ENCODE data around the gene ZNF432. TPM values are rescaled to one million over a fixed set of nuclear protein-coding genes. Genes with fewer than 3 reads are reported as not detected.
"Not testable (repeated sequence)": the region's sequence is repeated elsewhere in the genome, so short reads cannot be mapped to it uniquely, and the experiment has no call there.

The ZNF432 gene
- total and polyA plus RNA-seq, 2 experiments from 2014 or later = 11.9 to 16.0 TPM

DNA sequence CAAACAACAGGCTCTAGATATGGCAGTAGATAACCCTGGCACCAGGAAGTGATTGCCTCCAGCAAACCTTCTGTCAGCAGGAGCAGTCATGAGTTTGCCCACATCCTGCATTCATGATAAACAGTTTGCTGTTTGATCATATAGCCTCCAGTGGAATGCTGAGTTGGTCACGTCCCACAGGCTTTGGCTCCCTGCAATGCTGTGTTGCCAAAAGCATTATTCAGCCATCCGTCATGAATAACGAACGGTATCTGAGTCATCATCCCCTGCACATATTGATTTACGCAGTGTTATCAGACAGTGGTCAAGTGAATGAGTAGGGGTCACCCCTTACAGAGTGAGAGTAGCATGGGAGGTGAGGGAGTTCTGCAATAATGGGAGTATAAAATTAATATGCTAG is 21.9 kb upstream of the ZNF432 start:
- TF ChIP-seq, protein P1, sequence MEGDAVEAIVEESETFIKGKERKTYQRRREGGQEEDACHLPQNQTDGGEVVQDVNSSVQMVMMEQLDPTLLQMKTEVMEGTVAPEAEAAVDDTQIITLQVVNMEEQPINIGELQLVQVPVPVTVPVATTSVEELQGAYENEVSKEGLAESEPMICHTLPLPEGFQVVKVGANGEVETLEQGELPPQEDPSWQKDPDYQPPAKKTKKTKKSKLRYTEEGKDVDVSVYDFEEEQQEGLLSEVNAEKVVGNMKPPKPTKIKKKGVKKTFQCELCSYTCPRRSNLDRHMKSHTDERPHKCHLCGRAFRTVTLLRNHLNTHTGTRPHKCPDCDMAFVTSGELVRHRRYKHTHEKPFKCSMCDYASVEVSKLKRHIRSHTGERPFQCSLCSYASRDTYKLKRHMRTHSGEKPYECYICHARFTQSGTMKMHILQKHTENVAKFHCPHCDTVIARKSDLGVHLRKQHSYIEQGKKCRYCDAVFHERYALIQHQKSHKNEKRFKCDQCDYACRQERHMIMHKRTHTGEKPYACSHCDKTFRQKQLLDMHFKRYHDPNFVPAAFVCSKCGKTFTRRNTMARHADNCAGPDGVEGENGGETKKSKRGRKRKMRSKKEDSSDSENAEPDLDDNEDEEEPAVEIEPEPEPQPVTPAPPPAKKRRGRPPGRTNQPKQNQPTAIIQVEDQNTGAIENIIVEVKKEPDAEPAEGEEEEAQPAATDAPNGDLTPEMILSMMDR (IDR thresholded peaks at IDR 0.05; ENCODE audit: low read depth, low read length) = no peak
- peaks cover 29% of the 10 kb centered on the region for H3K36me3 ChIP-seq
- no peak overlapping the region for H3K4me3 ChIP-seq
- no peaks in the 10 kb centered on the region for H3K4me1 ChIP-seq (ENCODE audit: low read depth)
- peak in 1 of 2 donors; percentile 74 for DNase-seq (ENCODE audit: low read depth in 1 of 2, low spot score in 1 of 2)
- peaks cover 5% of the 10 kb centered on the region for H3K9me3 ChIP-seq (ENCODE audit: low read depth)
- no peaks in the 10 kb centered on the region for H3K27me3 ChIP-seq
- H3K27ac ChIP-seq = no peak overlapping the region

DNA sequence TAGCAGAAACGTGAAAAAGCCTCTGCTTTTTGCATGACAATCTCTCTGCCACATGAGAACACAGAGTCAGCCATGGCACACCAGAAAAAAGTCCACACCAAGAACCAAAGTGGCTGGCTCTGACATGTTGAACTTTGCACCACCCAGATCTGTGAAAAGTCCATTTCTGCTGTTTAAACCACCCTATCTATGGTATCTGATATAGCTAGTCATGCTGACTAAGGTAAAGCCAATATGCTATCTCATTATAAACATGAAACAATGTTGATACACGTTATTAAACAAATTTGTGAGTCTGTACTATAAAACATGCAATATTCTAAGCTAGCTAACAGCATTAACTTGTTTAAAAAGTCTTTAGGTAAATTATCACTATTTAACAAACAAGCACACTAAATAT is 21.0 kb upstream of the ZNF432 start:
- Histone ChIP-seq H3K27me3 (no peaks in the 10 kb centered on the region), H3K4me3 (no peak overlapping the region), H3K27ac (no peak overlapping the region), H3K36me3 (peaks cover 29% of the 10 kb centered on the region), H3K9me3 (ENCODE audit: low read depth) (peaks cover 12% of the 10 kb centered on the region), H3K4me1 (ENCODE audit: low read depth) (no peaks in the 10 kb centered on the region)
- TF ChIP-seq, protein P1 (IDR thresholded peaks at IDR 0.05; ENCODE audit: low read depth, low read length) = no peak
- no peak for DNase-seq (ENCODE audit: low read depth in 1 of 2, low spot score in 1 of 2)

DNA sequence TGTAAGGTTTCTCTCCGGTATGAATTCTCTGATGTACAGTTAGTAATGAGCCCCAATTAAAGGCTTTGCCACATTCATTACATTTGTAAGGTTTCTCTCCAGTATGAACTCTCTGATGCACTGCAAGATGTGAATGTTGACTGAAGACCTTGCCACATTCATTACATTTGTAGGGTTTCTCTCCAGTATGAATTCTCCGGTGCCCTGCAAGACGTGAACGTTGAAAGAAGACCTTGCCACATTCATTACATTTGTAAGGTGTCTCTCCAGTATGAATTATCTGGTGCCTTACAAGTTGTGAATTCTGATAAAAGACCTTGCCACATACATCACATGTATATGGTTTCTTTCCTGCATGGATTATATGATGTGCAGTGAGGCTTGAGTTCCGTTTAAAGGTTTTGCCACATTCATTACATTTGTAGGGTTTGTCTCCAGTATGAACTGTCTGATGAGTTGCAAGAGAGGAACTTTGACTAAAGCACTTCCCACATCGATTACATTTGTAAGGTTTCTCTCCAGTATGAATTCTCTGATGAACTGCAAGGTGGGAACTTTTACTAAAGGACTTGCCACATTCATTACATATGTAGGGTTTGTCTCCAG is 17.7 kb upstream of the ZNF432 start:
- Histone ChIP-seq H3K27me3 (no peaks in the 10 kb centered on the region), H3K4me3 (no peak overlapping the region), H3K4me1 (ENCODE audit: low read depth) (no peaks in the 10 kb centered on the region), H3K36me3 (peaks cover 25% of the 10 kb centered on the region), H3K9me3 (ENCODE audit: low read depth) (peaks cover 15% of the 10 kb centered on the region), H3K27ac (no peak overlapping the region)
- DNase-seq (ENCODE audit: low read depth in 1 of 2, low spot score in 1 of 2) = no peak
- TF ChIP-seq, protein P1 (IDR thresholded peaks at IDR 0.05; ENCODE audit: low read depth, low read length) = no peak

DNA sequence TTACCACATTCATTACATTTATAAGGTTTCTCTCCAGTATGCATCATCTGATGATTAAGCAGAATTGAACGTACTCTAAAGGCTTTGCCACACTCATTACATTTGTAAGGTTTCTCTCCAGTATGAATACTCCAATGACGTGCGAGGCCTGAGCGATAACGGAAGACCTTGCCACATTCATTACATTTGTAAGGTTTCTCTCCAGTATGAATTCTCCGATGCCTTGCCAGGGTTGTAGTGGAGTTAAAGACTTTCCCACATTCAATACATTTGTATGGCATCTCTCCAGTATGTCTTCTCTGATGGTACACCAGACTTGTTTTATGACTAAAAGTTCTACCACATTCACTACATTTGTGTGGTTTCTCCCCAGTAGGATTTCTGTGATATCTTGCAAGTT is 16.8 kb upstream of the ZNF432 start:
- H3K4me3 ChIP-seq = no peak overlapping the region
- H3K27me3 ChIP-seq = no peaks in the 10 kb centered on the region
- H3K4me1 ChIP-seq (ENCODE audit: low read depth) = no peaks in the 10 kb centered on the region
- H3K36me3 ChIP-seq = peaks cover 20% of the 10 kb centered on the region
- TF ChIP-seq, protein P1 (IDR thresholded peaks at IDR 0.05; ENCODE audit: low read depth, low read length) = no peak
- H3K27ac ChIP-seq = no peak overlapping the region
- H3K9me3 ChIP-seq (ENCODE audit: low read depth) = peaks cover 15% of the 10 kb centered on the region
- DNase-seq (ENCODE audit: low read depth in 1 of 2, low spot score in 1 of 2) = no peak

DNA sequence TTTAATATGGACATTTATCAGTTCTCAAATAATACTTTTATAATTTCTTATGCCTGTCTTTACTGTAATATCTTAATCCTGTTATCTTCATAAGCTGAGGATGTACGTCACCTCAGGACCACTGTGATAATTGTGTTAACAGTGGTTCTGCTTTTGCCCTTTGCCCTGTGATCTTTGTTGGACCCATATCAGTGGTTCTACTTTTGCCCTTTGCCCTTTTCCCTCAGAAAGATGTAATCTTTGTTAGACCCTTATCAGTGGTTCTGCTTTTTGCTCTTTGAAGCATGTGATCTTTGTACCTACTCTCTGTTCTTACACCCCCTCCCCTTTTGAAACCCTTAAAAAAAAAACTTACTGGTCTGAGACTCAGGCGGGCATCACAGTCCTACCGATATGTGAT is 7.8 kb upstream of the ZNF432 start:
- H3K27me3 ChIP-seq; H3K4me3 ChIP-seq; H3K36me3 ChIP-seq; H3K9me3 ChIP-seq (ENCODE audit: low read depth); H3K4me1 ChIP-seq (ENCODE audit: low read depth); H3K27ac ChIP-seq; DNase-seq (ENCODE audit: low read depth in 1 of 2, low spot score in 1 of 2): not testable (repeated sequence)

DNA sequence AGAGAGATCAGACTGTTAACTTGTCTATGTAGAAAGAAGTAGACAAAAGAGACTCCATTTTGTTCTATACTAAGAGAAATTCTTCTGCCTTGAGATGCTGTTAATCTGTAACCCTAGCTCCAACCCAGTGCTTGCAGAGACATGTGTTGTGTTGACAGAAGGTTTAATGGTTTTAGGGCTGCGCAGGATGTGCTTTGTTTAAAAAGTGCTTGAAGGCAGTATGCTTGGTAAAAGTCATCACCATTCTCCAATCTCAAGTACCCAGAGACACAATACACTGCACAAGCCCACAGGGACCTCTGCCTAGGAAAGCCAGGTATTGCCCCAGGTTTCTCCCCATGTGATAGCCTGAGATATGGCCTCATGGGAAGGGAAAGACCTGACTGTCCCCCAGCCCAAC is 3.1 kb upstream of the ZNF432 start:
- not testable (repeated sequence) for H3K27me3 ChIP-seq; H3K4me3 ChIP-seq; H3K36me3 ChIP-seq; H3K9me3 ChIP-seq (ENCODE audit: low read depth); DNase-seq (ENCODE audit: low read depth in 1 of 2, low spot score in 1 of 2); H3K4me1 ChIP-seq (ENCODE audit: low read depth); H3K27ac ChIP-seq

DNA sequence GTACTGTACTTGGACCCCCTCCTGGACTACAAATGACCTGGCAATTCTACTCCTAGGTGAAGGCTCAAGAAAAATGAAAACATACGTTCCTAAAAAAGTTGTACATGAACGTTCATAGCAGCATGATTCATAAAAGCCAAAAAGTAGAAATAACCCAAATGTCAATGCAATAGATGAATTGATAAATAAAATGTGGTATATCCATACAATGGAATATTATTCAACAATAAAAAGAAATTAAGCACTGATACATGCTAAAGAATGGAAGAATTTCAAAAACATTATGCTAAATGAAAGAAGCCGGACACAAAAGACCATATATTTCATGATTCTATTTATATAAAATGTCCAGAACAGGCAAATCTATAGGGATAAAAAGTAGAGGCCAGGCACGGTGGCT is 9.5 kb downstream of the ZNF432 start:
- no peak overlapping the region for H3K4me3 ChIP-seq
- H3K36me3 ChIP-seq = peaks cover 77% of the 10 kb centered on the region
- TF ChIP-seq, protein P1 (IDR thresholded peaks at IDR 0.05; ENCODE audit: low read depth, low read length) = no peak

More for the DNA sequence above, 9.5 kb downstream of the ZNF432 start:
- no peaks in the 10 kb centered on the region for H3K4me1 ChIP-seq (ENCODE audit: low read depth)
- H3K27me3 ChIP-seq = no peaks in the 10 kb centered on the region
- no peak for DNase-seq (ENCODE audit: low read depth in 1 of 2, low spot score in 1 of 2)
- H3K27ac ChIP-seq = no peak overlapping the region
- H3K9me3 ChIP-seq (ENCODE audit: low read depth) = no peaks in the 10 kb centered on the region

Measured in cardiac muscle cell (in vitro differentiated cells and primary cell).